Stimulated activated CD4-positive, alpha-beta T cell treated with anti-CD3 and anti-CD28 coated beads, Interleukin-1b, Interleukin-23, amount 100 ng/mL, for 24 hours (primary cell): ENCODE data around the gene AGBL1.
A peak's percentile ranks its signal among the peaks of the same experiment; 100 is the strongest.

Experiments
- DNase-seq, 4 experiments: peaks; one replicate each; pipeline ENCODE4 v3.0.0-alpha.2; 2020; ENCODE audit warnings: low read depth in 4 of 4, low spot score in 1 of 4

AGBL1 gene

GRCh38 chr15:86689006-86689405 lies 609.3 kb downstream of the AGBL1 start:
- DNase-seq = no peak

DNA sequence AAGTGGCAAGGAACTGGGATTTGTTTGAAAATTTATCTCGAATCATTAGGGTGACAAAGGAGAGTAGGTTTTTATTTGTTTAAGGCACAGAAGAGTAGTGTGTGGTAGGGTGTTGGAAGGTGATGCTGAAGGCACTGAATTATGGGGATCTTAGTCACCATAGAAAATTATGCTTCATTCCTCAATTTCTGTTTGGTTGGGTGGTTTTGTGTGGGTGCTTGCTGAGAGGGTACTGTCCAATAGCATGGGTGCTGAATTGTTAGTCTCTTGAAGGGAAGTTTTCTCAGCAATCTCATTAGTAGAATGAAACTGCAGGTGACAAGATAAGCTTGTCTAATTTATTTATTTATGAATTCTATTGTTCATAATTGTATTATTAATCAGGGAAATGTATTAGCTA lies 610.9 kb downstream of the AGBL1 start:
- no peak for DNase-seq

DNA sequence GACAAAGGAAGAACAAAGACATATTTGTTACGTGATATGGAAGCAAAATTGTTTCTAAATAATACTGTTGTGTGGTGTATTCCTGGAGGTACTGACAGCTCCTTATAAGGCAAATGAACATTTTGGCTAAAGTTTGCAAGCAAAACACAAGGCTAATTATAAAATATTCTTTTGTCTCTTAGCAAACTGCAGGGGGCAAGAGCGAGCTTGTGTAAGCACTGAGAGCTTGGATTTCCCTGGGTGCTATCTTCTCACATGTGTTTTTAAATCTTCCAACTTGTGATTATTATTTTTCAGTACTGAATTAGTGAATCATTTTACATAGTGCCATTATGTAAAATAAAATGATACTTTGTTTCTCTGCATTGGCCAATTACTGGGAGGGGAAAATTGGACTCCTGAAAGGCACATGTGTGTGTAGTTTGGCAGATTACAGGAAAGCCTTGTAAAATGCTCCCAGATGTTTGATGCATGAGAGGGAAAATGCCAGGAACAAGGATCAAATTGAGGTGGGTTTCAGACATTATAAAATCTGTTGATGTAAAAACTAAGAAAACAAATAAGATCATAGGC lies 611.5 kb downstream of the AGBL1 start:
- no peak for DNase-seq

GRCh38 chr15:86700864-86701610 lies 621.4 kb downstream of the AGBL1 start:
- no peak for DNase-seq

DNA sequence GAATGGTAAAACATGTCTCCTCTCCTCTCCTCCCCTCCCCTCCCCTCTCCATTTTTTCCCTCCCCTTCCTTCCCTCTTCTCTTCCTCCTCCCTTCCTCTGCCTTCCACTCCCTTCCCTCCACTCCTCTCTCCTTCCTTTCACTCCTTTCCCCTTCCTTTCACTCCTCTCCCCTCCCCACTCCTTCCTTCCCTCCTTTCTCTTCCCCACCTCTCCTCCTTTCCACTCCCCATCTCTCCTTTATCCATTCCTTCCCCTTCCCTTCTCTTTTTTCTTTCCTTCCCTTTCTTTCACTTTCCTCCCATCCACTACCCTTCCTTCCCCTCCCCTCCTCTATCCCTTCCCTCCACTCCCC lies 621.9 kb downstream of the AGBL1 start:
- no peak for DNase-seq

GRCh38 chr15:86706813-86707212 lies 627.1 kb downstream of the AGBL1 start:
- no peak for DNase-seq

DNA sequence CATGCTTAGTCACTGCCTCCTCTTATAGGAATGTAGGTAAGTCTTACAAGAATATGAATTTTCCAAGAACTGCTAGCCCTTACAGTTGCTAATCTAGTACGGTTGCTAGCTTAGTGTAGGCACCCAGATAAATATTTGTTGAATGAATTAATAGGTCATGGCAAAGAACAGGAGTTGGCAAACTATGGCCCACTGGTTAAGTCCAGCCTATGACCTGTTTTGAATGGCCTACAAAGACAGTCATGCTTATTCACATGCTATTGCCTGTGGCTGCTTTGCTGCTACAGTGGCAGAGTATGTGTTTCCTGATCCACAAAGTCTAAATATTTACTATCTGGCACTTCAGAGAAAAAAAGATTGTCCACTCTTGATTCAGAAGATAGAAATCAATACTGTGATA lies 631.8 kb downstream of the AGBL1 start:
- no peak for DNase-seq

DNA sequence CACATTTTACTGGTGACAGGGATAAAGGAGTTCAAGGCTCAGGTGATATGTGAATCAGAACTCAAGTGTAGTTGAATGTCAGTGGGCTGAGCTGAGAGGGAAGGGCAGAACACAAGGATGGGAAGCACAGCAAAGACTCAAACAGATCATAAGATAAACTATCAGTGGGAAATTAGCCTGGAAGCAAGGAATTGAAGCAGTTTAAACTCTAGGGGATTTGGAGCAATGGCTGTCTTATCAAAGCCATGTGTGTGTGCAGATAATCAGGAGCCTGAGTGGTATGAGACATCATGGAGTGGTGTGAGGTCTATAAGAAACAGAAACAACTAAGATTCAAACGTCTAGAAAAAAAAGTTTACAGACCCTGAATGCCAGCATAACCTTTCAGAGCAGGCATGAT lies 634.6 kb downstream of the AGBL1 start:
- no peak for DNase-seq

DNA sequence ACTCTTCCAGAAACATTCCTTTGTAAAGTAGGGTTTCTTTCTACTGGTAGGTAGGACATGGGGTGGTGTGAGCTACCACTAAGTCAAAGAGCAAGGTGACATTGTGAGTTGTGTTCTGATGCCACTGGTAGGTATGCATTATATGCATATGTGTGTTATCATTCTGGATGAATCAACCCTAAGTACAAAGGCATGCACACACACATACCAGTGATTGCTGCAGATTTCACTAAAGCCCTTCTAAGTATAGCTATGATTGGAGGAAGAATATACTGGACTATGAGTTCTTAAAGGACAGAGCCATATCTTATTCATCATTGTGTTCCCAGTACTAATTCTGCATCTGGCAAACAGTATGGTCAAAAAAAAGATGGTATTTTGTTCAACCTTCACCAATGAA lies 646.0 kb downstream of the AGBL1 start:
- DNase-seq = no peak

DNA sequence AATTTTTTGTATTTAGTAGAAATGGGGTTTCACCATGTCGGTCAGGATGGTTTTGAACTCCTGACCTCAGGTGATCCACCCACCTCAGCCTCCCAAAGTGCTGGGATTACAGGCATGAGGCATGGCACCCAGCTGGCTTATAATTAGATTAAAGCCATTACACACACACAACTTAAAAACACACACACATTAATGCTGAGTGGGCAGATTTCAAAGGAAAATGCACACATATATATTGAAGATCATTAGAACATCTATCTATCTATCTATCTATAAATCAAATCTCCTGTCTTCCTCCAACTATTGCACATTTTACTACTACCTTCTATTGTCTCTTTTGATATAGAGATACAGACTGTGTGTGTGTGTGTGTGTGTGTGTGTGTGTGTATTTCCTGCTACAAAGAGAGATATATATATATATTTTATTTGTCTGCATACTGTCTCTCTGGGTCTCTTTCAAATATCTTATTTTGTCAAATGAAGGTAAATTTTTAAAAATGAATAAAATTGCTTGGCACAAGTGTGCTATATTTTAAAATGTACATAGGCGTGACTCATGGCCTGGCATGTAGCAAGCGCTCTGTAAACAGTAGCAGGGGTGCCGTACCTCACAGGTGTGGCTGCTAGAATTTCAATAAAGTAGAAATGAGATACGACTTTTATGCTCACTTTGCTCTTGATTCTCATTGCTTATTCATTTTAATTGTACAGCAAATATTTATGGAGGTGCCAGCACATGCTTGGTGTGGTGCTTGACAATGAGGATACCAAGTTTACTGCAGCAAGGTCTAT lies 655.8 kb downstream of the AGBL1 start:
- DNase-seq = no peak

DNA sequence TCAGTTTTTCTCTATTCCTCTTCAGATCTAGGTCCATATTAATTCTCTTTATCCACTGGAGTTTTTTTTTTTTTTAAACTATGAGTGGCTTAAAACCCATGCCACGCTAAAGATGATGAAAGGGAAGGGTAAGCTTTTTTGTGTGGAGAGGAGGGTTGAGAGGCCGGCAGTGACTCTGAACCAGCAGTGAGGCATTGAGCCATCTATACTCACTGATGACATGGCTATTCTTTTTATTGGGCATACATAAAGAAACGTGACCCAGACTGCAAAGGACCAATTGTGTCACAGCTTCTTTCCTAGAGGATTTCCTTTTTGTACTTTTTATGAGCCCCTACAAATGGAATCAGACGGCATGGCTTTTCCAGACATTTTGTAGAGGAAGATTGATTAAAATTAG lies 662.2 kb downstream of the AGBL1 start:
- DNase-seq = no peak

DNA sequence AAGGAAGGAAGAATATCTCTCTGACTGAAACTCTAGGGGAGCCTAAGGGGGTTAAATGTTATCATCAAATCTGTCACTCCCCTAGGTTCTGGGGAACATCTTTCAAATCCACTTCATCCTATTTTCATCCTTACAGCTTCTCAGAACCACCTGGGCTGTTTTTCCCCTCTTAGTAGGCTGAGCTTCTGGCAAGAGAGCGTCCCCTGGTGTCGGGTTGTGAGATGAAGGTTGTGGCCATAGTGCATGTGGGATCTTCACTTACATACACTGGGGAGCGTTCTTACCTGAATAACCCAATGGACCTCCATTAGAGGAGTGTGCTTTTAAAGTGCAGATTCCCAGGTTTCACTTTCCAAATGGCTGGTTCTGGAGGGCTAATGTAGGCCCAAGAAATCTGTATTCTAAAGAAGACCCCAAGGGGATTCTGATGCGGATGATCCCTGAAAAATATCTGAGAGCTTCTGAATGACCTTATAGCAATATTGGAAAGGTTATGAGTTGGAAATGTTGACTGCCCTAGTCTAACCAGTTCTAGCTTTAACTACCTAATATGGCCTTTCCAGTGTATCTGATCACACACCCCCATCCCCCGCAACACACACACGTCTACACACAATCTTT lies 663.7 kb downstream of the AGBL1 start:
- peak; percentile 3 to 59 (median 48) for DNase-seq

GRCh38 chr15:86744198-86744780 lies 664.6 kb downstream of the AGBL1 start:
- no peak for DNase-seq

DNA sequence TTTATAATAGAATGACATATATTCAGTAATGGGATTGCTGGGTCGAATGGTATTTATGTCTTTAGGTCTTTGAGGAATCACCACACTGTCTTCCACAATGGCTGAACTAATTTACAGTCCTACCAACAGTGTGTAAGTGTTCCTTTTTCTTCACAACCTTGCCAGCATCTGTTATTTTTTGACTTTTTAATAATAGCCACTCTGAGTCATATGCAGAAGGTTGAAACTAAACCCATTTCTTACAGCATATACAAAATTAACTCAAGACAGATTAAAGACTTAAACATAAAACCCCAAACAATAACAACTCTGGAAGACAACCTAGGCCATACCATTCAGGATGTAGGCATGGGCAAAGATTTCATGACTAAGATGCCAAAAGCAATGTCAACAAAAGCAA lies 671.4 kb downstream of the AGBL1 start:
- DNase-seq = no peak

GRCh38 chr15:86754846-86755245 lies 675.2 kb downstream of the AGBL1 start:
- DNase-seq = no peak

DNA sequence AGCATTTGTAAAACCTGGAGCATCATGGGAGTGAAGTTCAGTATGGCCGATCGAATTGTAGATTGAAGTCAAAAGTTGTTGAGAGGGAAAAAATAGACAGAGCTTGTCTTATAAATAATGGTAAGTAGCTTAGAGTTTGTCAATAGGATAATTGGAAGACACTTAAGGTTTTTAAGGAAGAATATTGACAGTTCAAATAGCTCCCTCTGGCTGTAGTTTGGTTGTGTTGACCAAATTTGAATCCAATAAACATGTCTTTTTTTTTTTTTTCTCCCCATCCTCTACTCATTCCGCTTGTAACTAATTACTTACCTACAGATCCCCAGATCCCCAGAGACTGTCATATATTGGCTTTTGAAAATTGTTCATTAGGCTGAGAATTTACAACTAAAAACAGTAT lies 677.0 kb downstream of the AGBL1 start:
- DNase-seq = no peak

GRCh38 chr15:86759800-86760523 lies 680.3 kb downstream of the AGBL1 start:
- no peak for DNase-seq

DNA sequence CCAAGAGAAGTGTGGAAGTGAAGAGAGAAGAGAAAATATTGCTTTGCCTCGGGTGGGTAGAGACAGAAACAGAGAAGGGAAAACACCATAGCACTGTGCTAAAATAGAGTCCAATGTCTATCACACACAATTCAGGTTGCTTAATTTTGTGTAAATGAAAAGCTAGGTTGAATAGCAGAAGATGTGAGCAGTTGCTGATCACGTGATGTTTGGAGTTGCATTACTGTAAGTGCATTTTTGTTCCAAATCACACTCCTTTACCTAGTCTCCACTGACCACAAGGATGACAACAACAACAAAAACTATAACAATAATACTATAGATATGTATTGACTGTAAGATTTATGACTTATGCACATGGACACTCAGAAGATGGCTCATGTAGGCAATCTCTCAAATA lies 683.2 kb downstream of the AGBL1 start:
- DNase-seq = no peak

- DNase-seq = no peak
Observed at GRCh38 chr15:86764021-86764420, 684.4 kb downstream of the AGBL1 start.

GRCh38 chr15:86765281-86765680 lies 685.6 kb downstream of the AGBL1 start:
- DNase-seq = no peak
